Cardiac fibroblast (primary cell): ENCODE data around the gene PAK5.

Experiments
- DNase-seq, 2 donors: peaks; one replicate each; pipeline versions ENCODE4 v3.0.0 to v3.0.0-alpha.2; 2010; ENCODE audit warnings: low read depth in 2 of 2
- H3K4me3 ChIP-seq, 2 donors: replicated peaks in 1 of 2; 1 replicate in 1 of 2; 2 replicates in 1 of 2; pipeline ENCODE4 v1.5.1; 2011; ENCODE audit warnings: low read depth in 2 of 2, low read length in 2 of 2, mild to moderate bottlenecking in 2 of 2, moderate library complexity in 1 of 2
- TF ChIP-seq, protein P1 (sequence below): IDR thresholded peaks from one replicate; pipeline ENCODE4 v1.5.1; 2011; ENCODE audit warnings: low read depth, mild to moderate bottlenecking, low read length, inconsistent platforms

Gene PAK5

DNA sequence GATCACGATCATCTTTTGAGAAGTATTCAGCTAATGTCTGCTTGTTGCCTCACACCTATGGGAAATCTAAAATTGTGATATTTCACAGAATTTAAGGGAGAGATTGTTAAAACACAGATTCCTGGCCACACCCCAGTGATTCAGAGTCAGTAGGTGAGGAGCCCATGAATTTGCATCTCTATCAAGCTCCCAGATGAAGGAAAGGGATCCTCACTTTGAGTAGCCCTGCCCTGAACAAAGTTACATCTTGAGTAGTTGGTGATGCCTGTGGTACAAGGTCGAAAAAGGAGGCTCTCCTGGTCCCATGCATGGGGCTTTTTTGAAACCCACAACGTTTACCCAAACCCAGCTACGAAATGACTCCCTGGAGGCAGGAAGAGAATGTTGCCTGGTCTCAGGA is 79.5 kb downstream of the PAK5 start:
- no peak overlapping the region for H3K4me3 ChIP-seq
- no peak for DNase-seq
- TF ChIP-seq, protein P1, sequence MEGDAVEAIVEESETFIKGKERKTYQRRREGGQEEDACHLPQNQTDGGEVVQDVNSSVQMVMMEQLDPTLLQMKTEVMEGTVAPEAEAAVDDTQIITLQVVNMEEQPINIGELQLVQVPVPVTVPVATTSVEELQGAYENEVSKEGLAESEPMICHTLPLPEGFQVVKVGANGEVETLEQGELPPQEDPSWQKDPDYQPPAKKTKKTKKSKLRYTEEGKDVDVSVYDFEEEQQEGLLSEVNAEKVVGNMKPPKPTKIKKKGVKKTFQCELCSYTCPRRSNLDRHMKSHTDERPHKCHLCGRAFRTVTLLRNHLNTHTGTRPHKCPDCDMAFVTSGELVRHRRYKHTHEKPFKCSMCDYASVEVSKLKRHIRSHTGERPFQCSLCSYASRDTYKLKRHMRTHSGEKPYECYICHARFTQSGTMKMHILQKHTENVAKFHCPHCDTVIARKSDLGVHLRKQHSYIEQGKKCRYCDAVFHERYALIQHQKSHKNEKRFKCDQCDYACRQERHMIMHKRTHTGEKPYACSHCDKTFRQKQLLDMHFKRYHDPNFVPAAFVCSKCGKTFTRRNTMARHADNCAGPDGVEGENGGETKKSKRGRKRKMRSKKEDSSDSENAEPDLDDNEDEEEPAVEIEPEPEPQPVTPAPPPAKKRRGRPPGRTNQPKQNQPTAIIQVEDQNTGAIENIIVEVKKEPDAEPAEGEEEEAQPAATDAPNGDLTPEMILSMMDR = no peak

DNA sequence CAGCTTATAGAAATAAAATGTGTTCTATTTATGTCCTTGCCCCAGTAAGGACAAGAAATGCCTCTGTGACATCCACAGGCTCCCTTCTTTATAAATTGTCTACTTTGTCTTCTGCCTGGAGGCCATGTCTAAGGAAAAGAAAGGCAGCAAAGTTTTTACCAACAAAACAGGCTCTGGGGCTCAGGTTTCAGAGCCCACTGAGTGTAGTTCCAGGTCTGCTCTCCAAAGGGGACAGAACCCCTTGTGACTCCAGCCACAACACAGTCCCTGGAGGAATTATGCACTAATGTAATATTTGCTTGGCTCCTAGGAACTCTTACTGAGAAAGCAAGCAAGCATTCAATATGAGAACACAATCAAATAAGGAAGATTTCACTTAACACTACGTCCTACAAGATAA is 80.1 kb downstream of the PAK5 start:
- no peak overlapping the region for H3K4me3 ChIP-seq
- DNase-seq = no peak
- TF ChIP-seq, protein P1 = no peak

DNA sequence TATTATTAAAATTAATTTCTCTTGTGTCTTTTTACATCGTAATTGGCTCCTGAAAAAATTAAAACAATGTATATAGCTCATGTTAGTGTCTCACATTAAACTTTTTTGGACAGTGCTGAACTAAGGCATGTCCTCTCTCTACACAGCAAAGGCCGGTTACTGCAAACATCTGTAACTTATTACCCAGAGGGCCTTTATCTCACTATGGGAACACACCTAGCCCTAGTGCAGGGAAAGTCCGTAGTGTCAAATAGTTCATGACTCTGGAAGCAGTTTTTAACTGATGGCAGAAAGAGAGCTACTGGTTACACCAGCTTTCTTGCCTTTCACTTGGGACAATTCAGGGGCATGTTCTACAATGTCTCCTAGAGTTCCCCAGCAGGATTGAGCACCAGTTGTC is 82.2 kb downstream of the PAK5 start:
- DNase-seq = no peak
- H3K4me3 ChIP-seq = no peak overlapping the region
- TF ChIP-seq, protein P1 = no peak

DNA sequence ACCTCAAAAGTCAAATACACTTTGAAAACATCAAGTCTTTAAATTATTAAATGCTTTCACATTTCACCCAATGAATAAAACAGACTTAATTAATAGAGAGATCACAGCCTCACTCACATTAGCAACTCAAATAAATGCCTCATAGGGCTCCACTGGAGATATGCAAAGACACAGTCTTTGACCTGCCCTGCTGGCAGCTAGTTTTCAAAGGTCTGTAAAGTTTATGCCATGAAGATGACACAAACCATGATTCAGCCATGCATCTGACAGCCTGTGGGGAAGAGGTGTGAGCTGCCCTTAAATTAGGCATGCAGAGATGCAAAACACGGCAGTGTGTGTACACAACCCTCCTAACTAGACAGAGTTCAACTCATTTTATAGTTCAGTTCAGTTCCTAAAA is 83.6 kb downstream of the PAK5 start:
- TF ChIP-seq, protein P1 = no peak
- no peak for DNase-seq

DNA sequence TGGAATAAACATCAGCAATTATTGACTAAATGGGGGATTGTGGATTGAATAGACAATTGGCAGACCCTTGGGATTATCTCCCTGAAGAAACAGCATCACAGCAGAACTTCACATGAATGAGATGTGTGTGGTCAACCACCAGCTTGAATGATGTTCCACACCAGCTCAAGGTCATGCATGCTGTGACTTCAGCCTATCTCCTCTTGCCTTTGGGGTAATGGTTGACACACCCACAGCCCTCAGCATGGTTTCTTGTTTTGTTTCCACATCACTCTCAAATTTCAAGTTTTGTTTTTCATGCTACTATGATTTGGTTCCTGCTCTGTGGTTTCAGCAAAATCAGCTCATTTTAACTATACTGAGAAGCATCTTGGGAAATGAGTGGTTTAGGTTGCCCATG is 94.3 kb downstream of the PAK5 start:
- no peak overlapping the region for H3K4me3 ChIP-seq
- no peak for DNase-seq
- TF ChIP-seq, protein P1 = no peak

More for the DNA sequence above, 83.6 kb downstream of the PAK5 start:
- no peak overlapping the region for H3K4me3 ChIP-seq

DNA sequence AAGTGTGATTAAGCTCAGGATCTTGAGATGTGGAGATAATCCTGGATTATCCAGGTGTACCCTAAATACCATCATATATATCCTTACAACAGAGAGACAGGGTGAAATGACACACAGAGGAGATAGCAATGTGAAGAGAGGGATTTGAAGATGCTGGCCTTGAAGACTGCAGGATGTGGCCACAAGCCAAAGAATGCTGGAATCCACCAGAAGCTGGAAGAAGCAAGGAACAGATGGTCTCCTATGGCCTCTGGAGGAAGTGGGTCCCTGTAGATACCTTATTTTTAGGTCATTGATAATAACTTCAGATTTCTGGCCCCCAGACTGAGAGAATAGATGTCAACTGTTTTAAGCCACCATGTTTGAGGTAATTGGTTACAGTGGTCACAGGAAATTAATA is 95.0 kb downstream of the PAK5 start:
- DNase-seq = no peak
- H3K4me3 ChIP-seq = no peak overlapping the region
- TF ChIP-seq, protein P1 = no peak

DNA sequence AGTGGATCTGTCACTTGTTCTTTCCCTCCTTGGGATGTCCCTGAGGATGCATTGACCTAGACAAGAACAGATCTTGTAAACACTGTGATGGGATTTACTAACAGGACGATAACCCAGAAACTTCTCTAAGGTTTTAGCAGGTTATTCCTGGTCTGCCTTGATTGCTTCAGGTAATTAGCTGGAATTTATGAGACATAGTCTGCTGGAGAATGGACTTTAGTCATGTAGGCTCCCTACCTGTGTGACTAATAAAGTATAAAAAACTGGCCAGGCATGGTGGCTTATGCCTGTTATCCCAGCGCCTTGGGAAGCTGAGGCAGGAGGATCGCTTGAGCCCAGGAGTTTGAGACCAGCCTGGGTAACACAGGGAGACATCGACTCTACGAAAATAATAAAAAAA is 96.1 kb downstream of the PAK5 start:
- DNase-seq = no peak
- TF ChIP-seq, protein P1 = no peak
- H3K4me3 ChIP-seq = no peak overlapping the region
